ENCODE results near the gene HHLA2. TPM values are rescaled to one million over a fixed set of nuclear protein-coding genes. Genes with fewer than 3 reads are reported as not detected.

HHLA2 gene
- total and polyA plus RNA-seq, 2 experiments from 2014 or later, result not detected

- Histone ChIP-seq H3K36me3 (ENCODE audit: insufficient read depth) (no peaks in the 10 kb centered on the region), H3K79me2 (replicated peaks; ENCODE audit: insufficient read depth) (no peaks in the 10 kb centered on the region), H3K4me3 (no peak overlapping the region), H3K4me2 (no peak overlapping the region), H3K9me2 (ENCODE audit: insufficient read depth) (peaks cover 4% of the 10 kb centered on the region), H3K27ac (ENCODE audit: low read depth) (no peak overlapping the region), H4K20me1 (replicated peaks; ENCODE audit: insufficient read depth) (no peaks in the 10 kb centered on the region), H3F3A (replicated peaks; ENCODE audit: low read depth) (no peaks in the 10 kb centered on the region), H3K4me1 (ENCODE audit: insufficient read depth) (no peaks in the 10 kb centered on the region), H3K27me3 (ENCODE audit: insufficient read depth) (no peaks in the 10 kb centered on the region), H2AFZ (no peak overlapping the region)
- DNase-seq (ENCODE audit: low spot score), result no peak
- TF ChIP-seq ZNF114 (CRISPR knock-in tag; IDR thresholded peaks at IDR 0.05) (no peak), NANOG (IDR thresholded peaks at IDR 0.05; ENCODE audit: borderline replicate concordance) (no peak), EZH2phosphoT487 (IDR thresholded peaks at IDR 0.05; ENCODE audit: unreplicated experiment) (no peak), POLR2AphosphoS5 (IDR thresholded peaks at IDR 0.05; ENCODE audit: low read depth) (no peak), EZH2 (IDR thresholded peaks at IDR 0.05; ENCODE audit: low read depth, unreplicated experiment) (no peak)
- ATAC-seq, result no peak
- Mint-ChIP-seq H3K4me3 (no peak overlapping the region), H3K27ac (no peak overlapping the region), H3K36me3 (ENCODE audit: low read depth) (no peaks in the 10 kb centered on the region), H3K4me1 (no peaks in the 10 kb centered on the region), H3K27me3 (ENCODE audit: insufficient read depth, low read depth, poor library complexity) (no peaks in the 10 kb centered on the region), H3K9me3 (no peaks in the 10 kb centered on the region)
Observed at GRCh38 chr3:108414007-108414406, 117.7 kb downstream of the HHLA2 start.

DNA sequence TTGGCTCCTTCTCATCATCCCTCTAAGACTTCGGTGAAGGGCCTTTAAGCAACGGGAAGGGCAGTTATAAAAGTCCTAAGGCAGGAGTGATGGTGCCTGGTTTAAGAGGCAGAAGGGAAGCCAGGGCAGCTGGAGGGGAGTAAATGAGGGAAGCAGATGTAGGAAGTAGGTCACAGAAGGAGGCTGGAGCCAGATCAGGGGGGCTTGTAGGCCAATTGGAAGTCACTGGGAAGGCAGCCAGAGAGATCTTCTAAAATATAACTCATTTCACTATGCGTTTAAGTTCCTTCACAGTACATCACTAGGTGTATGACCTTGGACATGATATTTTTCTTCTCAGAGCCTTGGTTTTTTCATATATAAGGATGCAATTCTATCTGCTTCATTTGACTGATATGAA is 119.3 kb downstream of the HHLA2 start:
- no peak overlapping the region for H3K4me3 ChIP-seq
- no peak overlapping the region for H3K27ac Mint-ChIP-seq
- H3K4me1 ChIP-seq (ENCODE audit: insufficient read depth), result no peaks in the 10 kb centered on the region
- H3K27me3 ChIP-seq (ENCODE audit: insufficient read depth), result no peaks in the 10 kb centered on the region
- no peaks in the 10 kb centered on the region for H3K36me3 Mint-ChIP-seq (ENCODE audit: low read depth)
- H4K20me1 ChIP-seq (replicated peaks; ENCODE audit: insufficient read depth), result no peaks in the 10 kb centered on the region
- peaks cover 4% of the 10 kb centered on the region for H3K9me2 ChIP-seq (ENCODE audit: insufficient read depth)
- no peaks in the 10 kb centered on the region for H3K4me1 Mint-ChIP-seq
- no peak overlapping the region for H3K4me2 ChIP-seq
- TF ChIP-seq ZNF462 (CRISPR knock-in tag; IDR thresholded peaks at IDR 0.05) (no peak), EZH2phosphoT487 (IDR thresholded peaks at IDR 0.05; ENCODE audit: unreplicated experiment) (no peak), ZNF114 (CRISPR knock-in tag; IDR thresholded peaks at IDR 0.05) (no peak), CREB1 (CRISPR knock-in tag; IDR thresholded peaks at IDR 0.05; ENCODE audit: low read depth) (no peak), NANOG (IDR thresholded peaks at IDR 0.05; ENCODE audit: borderline replicate concordance) (no peak)
- no peaks in the 10 kb centered on the region for H3K36me3 ChIP-seq (ENCODE audit: insufficient read depth)
- no peak overlapping the region for H3K4me3 Mint-ChIP-seq
- H3K27me3 Mint-ChIP-seq (ENCODE audit: insufficient read depth, low read depth, poor library complexity), result no peaks in the 10 kb centered on the region
- DNase-seq (ENCODE audit: low spot score) (no peak), ATAC-seq (no peak)
- H2AFZ ChIP-seq, result peak overlapping the region; percentile 66; the same call in 1 of the 2 replicates
- H3K27ac ChIP-seq (ENCODE audit: low read depth), result no peak overlapping the region
- H3K9me3 Mint-ChIP-seq, result no peaks in the 10 kb centered on the region
- H3F3A ChIP-seq (replicated peaks; ENCODE audit: low read depth), result no peaks in the 10 kb centered on the region
- H3K79me2 ChIP-seq (replicated peaks; ENCODE audit: insufficient read depth), result no peaks in the 10 kb centered on the region

All from GM23338 (cell line).